GM21737 (cell line): ENCODE measurements around the gene SOX12.
"Not testable (repeated sequence)": the region's sequence is repeated elsewhere in the genome, so short reads cannot be mapped to it uniquely, and the experiment has no call there.

Experiments
- ATAC-seq: cut with Tn5 transposase; IDR thresholded peaks from one replicate; pipeline ENCODE4 v1.9.1; 2021; ENCODE audit warnings: mild to moderate bottlenecking, moderate library complexity; ENCODE audit not compliant: unreplicated experiment

Gene SOX12

DNA sequence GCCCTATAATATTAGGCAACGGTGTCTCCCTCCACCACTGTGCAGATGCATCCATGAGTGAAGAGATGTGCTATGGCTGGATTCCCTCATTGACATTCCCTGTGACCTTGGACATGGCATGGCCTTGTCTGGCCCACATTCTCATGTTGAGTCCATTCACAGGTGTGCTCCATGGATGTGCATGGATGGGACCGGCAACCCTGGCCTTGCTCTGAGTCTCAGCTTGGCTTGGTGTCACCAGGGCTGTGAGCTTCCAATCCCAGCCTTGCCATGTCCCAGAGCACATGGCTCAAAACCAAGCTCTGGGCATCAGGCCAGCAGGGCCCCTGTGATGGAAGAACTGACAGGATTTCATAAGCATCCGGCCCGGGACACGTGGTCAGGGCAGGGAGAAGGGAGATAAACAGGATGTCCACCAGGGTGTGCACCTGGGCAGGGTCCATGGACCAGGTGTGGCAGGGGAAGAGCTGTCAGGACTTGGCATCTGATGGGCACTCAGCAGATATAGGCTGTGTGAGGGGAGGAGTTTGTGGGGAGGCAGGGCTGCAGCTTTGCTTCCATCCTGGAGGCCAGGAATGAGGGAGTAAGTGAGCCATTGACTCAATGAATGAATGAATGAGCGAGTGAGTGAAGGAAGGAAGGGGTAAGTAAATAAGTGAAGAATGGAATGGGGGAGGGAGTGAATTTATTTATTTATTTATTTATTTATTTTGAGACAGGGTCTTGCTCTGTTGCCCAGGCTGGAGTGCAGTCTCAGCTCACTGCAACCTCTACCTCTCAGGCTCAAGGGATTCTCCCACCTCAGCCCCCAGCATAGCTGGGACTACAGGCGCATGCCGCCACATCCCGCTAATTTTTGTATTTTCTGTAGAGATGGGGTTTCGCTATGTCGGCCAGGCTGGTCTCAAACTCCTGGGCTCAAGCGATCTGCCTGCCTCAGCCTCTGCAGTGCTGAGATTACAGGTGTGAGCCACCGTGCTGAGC is 37.2 kb downstream of the SOX12 start:
- no peak for ATAC-seq

DNA sequence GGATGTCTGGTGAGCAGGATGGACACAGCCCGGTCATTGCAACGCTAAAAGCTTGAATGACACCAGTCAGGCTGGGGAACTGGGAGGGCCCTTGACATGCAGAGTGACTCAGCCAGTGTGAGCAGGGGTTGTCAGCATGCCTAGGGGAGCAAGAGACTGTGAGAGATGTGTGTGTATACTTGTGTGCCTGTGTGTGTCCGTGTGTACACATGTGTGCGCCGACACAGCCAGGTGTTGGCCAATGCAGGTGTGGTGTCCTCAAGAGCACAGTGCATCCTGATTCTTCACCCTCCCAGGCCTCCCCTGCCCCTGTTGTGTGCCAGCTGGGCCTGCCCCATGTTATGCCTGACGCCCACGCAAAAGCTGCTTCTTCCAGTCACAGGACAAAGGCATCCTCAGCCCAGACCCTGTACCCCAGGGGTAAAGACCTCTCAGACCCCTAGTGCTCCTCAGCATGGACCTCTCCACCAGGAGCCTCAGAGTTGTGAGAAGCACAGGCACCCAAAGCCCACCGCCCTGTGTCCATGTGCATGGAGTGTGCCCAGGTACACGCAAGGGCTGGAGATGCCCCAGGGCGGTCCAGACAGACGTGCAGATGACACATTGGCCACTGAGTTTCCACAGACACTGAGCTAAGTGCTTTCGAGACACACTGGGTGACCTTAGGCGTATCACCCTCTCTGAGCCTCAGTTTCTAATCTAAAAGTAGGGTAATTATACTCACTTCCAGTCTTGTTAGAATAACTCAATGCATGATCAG is 38.1 kb downstream of the SOX12 start:
- ATAC-seq, result no peak

- ATAC-seq, result no peak
Observed at GRCh38 chr20:364905-365794, 39.8 kb downstream of the SOX12 start.

- ATAC-seq, result no peak
Observed at GRCh38 chr20:366041-366718, 40.8 kb downstream of the SOX12 start.

GRCh38 chr20:366719-367485 is 41.5 kb downstream of the SOX12 start:
- ATAC-seq, result no peak

DNA sequence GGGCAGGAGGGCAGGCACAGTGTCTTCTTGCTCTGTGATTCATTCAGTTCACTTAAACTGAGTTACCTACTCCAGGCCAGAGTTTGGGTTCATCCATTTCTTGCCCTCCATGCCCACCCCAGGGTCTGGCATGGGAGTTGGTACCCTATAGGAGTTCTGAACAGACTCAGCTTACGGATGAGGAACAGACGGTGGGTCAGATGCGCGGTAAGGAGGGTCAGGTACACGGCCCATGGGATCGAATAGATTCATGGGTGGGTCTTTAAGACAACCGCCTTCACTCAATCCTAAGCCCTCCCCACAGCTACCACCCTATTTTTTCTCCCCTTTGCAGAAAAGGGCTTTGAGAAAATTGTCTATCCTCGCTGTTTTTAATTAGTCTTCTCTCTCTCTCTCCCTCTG is 42.1 kb downstream of the SOX12 start:
- no peak for ATAC-seq

GRCh38 chr20:368915-369314 is 43.6 kb downstream of the SOX12 start:
- ATAC-seq, result no peak

DNA sequence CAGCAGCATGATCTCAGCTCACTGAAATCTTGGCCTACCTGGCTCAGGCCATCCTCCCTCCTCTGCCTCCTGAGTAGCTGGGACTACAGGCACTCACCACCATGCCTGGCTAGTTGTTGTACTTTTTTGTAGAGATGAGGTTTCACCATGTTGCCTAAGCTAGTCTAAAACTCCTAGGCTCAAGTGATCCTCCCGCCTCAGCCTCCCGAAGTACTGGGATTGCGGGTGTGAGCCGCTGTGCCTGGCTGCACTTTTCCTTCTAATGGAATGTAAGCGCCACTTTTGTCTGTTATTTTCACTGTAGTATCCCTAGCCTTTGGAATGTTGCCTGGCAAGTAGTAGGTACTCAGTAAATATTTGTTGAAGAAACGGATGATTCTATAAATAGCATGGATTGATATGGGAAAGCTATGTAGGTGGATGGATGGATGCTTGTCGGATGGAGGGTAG is 44.8 kb downstream of the SOX12 start:
- no peak for ATAC-seq

DNA sequence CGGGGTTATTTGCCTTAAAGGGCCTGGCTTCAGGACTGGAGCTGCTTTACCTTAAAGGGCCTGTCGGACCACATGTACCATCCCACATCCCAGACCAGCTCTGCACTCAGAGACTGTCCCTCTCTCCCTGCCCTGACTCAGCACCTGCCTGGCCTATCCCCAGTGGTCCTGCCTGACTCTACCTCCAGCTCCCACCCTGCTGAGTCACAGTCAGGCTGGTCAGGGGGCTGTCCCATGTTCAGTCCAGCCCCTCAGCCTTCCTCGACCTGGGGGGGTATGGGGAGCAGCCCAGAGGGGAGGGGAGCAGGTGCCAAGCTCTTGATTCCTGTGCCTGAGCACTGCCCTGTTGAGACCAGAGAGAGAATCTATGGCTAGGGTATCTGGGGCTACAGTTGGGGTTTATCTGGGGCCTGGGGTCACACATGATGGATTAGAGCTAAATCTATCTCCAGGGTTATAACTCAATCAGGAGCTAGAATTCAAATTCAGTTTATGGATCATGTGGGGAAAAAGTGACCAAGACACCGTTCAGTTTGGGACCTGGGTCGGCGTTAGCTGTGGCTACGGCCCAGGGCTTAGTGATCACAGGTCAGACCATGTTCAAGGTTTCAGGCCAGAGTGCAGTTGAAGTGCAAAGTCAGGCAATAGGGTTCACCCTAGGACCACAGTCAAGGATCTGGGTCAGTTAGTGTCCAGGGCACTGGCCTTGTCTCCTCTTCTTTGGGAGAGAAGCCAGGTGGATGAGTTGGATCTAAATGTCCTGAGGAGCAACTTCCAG is 45.8 kb downstream of the SOX12 start:
- ATAC-seq, result no peak

GRCh38 chr20:371755-372542 is 46.6 kb downstream of the SOX12 start:
- no peak for ATAC-seq

DNA sequence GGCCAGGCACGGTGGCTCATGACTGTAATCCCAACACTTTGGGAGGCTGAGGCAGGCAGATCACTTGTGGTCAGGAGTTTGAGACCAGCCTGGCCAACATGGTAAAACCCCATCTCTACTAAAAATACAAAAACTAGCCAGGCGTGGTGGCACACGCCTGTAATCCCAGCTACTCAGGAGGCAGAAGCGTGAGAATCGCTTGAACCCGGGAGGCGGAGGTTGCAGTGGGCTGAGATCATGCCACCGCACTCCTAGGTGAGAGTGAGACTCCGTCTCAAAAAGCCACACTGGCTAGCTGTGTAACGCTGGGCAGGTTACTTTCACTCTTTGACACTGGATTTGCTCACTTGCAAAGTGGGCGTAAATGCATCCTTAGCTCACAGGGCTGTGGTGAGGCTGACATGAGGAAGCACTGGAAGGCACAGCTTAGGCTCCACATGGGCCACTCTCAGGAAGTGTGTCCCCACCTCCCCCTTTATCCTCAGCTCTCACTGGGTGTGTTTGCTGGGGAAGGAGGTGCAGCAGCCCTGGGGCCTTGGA is 47.3 kb downstream of the SOX12 start:
- not testable (repeated sequence) for ATAC-seq

GRCh38 chr20:373171-373890 is 48.0 kb downstream of the SOX12 start:
- ATAC-seq, result no peak

DNA sequence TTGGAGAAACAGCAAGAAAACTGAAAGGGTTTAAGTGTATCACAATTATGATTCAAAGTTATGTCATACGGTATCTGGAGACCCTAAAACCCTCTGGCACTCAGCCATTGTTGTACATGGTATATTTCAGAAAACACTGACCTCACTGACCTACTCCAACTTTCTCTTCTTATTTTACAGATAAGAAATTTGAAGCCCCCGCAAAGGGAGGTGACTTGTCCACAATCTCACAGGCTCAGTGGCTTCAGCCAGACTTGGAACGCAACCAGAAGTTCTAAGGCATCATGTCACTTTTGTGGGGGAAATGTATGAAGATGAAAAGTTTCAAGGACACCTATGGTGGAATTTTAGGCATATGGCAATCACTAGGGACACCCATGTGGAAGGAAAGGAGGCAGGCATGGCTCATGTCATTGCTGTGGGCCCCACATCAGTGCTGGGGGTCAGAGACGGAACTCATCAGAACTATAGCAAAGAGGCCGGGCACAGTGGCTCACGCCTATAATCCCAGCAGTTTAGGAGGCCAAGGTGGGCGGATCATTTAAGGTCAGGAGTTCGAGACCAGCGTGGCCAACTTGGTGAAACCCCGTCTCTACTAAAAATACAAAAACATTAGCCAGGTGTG is 50.0 kb downstream of the SOX12 start:
- no peak for ATAC-seq

DNA sequence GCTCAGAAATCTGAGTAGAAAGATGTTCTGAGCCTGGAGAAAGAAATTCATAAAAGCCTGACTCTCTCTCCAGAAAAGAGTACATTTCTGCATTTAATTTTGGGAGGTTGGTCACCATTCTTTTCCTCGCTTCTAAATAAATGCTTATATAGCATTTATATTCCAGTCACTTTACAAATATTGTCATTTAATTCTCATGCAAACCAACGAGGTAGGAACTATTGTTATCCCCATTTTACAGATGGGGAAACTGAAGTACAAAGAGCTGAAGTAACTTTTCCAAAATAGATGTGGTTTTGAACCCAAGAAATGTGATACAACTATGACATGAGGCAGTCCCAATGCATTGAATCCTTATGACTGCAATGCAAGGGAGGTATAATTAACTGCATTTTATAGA is 50.7 kb downstream of the SOX12 start:
- ATAC-seq, result no peak

- no peak for ATAC-seq
Observed at GRCh38 chr20:376750-377149, 51.4 kb downstream of the SOX12 start.

DNA sequence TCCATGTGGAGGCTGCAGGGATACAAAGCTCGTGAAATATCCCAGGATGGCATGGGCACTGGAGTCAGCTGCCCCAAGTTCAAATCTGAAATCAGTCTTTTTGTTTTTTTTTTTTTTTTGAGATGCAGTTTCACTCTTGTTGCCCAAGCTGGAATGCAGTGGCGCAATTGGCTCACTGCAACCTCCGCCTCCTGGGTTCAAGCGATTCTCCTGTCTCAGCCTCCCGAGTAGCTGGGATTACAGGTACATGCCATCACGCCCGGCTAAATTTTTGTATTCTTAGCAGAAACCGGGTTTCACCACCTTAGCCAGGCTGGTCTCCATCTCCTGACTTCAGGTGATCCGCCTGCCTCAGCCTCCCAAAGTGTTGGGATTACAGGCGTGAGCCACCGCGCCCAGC is 52.2 kb downstream of the SOX12 start:
- not testable (repeated sequence) for ATAC-seq

DNA sequence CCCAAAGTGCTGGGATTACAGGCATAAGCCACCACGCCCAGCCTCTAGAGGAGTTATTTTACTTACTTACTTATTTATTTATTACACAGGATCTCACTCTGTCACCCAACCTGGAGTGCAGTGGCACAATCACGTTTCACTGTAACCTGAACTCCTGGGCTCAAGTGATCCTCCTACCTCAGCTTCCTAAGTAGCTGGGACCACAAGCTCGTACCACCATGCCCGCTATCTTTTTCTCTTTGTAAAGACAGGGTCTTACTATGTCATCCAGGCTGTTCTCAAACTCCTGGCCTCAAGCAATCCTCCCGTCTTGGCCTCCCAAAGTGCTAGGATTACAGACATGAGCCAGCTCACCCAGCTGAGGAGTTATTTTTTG is 53.6 kb downstream of the SOX12 start:
- ATAC-seq, result no peak
